Suprapubic skin (tissue), 4 donors: ENCODE data around the gene ARMC10. TPM values are rescaled to one million over a fixed set of nuclear protein-coding genes. Genes with fewer than 3 reads are reported as not detected.

Source experiments
- DNase-seq, 2 donors: peaks; one replicate each; pipeline ENCODE4 v3.0.0-alpha.2; 2019; ENCODE audit warnings: low spot score in 2 of 2
- H3K27ac ChIP-seq: fragments of 200-600 bp; sonication (generic); one replicate; pipeline ENCODE4 v1.5.1; 2019
- H3K27me3 ChIP-seq: fragments of 200-600 bp; sonication (generic); one replicate; pipeline ENCODE4 v1.5.1; 2019
- H3K36me3 ChIP-seq: fragments of 200-600 bp; sonication (generic); one replicate; pipeline ENCODE4 v1.5.1; 2019
- H3K4me1 ChIP-seq: fragments of 200-600 bp; sonication (generic); one replicate; pipeline ENCODE4 v1.5.1; 2019
- H3K4me3 ChIP-seq: fragments of 200-600 bp; sonication (generic); one replicate; pipeline ENCODE4 v1.5.1; 2019; ENCODE audit warnings: mild to moderate bottlenecking
- H3K9me3 ChIP-seq: fragments of 200-600 bp; sonication (generic); one replicate; pipeline ENCODE4 v1.5.1; 2019
- CTCF ChIP-seq, 2 donors: fragments of 200-600 bp in 1 of 2; fragments of 450-650 bp in 1 of 2; sonication (generic) in 1 of 2; IDR thresholded peaks; one replicate each; pipeline ENCODE4 v1.5.1; 2016 to 2019; ENCODE audit warnings: antibody characterized with exemption in 2 of 2, mild to moderate bottlenecking in 1 of 2, moderate library complexity in 1 of 2
- EP300 ChIP-seq: sonication (generic); formaldehyde crosslinking; IDR thresholded peaks from one replicate; pipeline ENCODE4 v1.6.1; 2017; ENCODE audit warnings: antibody characterized with exemption
- POLR2A ChIP-seq, 2 donors: fragments of 450-650 bp; IDR thresholded peaks; one replicate each; pipeline ENCODE4 v1.6.1; 2017; ENCODE audit warnings: antibody characterized with exemption in 2 of 2, mild to moderate bottlenecking in 2 of 2, moderate library complexity in 2 of 2
- POLR2AphosphoS5 ChIP-seq, 3 donors: sonication (generic); formaldehyde crosslinking; IDR thresholded peaks; one replicate each; pipeline ENCODE4 v1.6.1; 2017; ENCODE audit warnings: antibody characterized with exemption in 3 of 3
- WGBS: methylation state at CpG from one replicate; pipeline ENCODE4 v1.1.5; 2018; 5-methylcytosine and 5-hydroxymethylcytosine counted together
- total RNA-seq, 4 donors: library from RNA; depleted of rRNA; stranded (reverse); fragments of >200 nt; gene quantifications; one replicate each; pipeline ENCODE4 v1.1.0, GENCODE V29; 2016

The ARMC10 gene
- total RNA-seq, 4 donors from 2014 or later, result 37.2 to 60.0 (median 50.0) TPM

- Histone ChIP-seq H3K4me1 (no peaks in the 10 kb centered on the region), H3K27ac (no peak overlapping the region), H3K27me3 (no peaks in the 10 kb centered on the region), H3K9me3 (no peaks in the 10 kb centered on the region), H3K4me3 (no peak overlapping the region), H3K36me3 (peaks cover 11% of the 10 kb centered on the region)
- 97% methylated on average over 11 of the region's 11 CpGs for WGBS
- DNase-seq, result no peak
- no peak for TF ChIP-seq POLR2AphosphoS5 (IDR thresholded peaks at IDR 0.05)
- TF ChIP-seq EP300, result no peak
- TF ChIP-seq CTCF (IDR thresholded peaks at IDR 0.05), result no peak
- TF ChIP-seq POLR2A (IDR thresholded peaks at IDR 0.05), result no peak
Measured at GRCh38 chr7:103119791-103120291, 44.9 kb downstream of the ARMC10 start.

- TF ChIP-seq POLR2AphosphoS5 (IDR thresholded peaks at IDR 0.05), result no peak
- TF ChIP-seq POLR2A (IDR thresholded peaks at IDR 0.05), result no peak
- TF ChIP-seq EP300, result no peak
- no peak for TF ChIP-seq CTCF (IDR thresholded peaks at IDR 0.05)
- H3K9me3 ChIP-seq, result no peaks in the 10 kb centered on the region
- peaks cover 11% of the 10 kb centered on the region for H3K36me3 ChIP-seq
- H3K4me1 ChIP-seq, result no peaks in the 10 kb centered on the region
- no peaks in the 10 kb centered on the region for H3K27me3 ChIP-seq
- no peak overlapping the region for H3K4me3 ChIP-seq
- H3K27ac ChIP-seq, result no peak overlapping the region
- 90% methylated on average over 1 of the region's 1 CpG for WGBS
- DNase-seq, result no peak
Measured at GRCh38 chr7:103120362-103120761, 45.4 kb downstream of the ARMC10 start.

- no peaks in the 10 kb centered on the region for H3K9me3 ChIP-seq
- no peak for DNase-seq
- H3K4me1 ChIP-seq, result no peaks in the 10 kb centered on the region
- H3K27me3 ChIP-seq, result no peaks in the 10 kb centered on the region
- peaks cover 11% of the 10 kb centered on the region for H3K36me3 ChIP-seq
- no peak overlapping the region for H3K27ac ChIP-seq
- TF ChIP-seq POLR2AphosphoS5 (IDR thresholded peaks at IDR 0.05), result no peak
- TF ChIP-seq POLR2A (IDR thresholded peaks at IDR 0.05), result no peak
- TF ChIP-seq EP300, result no peak
- no peak for TF ChIP-seq CTCF (IDR thresholded peaks at IDR 0.05)
- no peak overlapping the region for H3K4me3 ChIP-seq
Measured at GRCh38 chr7:103121641-103122040, 46.7 kb downstream of the ARMC10 start.

- no peak for TF ChIP-seq POLR2AphosphoS5 (IDR thresholded peaks at IDR 0.05)
- TF ChIP-seq EP300, result no peak
- no peak for TF ChIP-seq POLR2A (IDR thresholded peaks at IDR 0.05)
- TF ChIP-seq CTCF (IDR thresholded peaks at IDR 0.05), result no peak
- Histone ChIP-seq H3K27me3 (no peaks in the 10 kb centered on the region), H3K36me3 (peaks cover 23% of the 10 kb centered on the region), H3K4me1 (no peaks in the 10 kb centered on the region), H3K27ac (no peak overlapping the region), H3K4me3 (no peak overlapping the region), H3K9me3 (no peaks in the 10 kb centered on the region)
- no peak for DNase-seq
- 60% methylated on average over 3 of the region's 3 CpGs for WGBS
Measured at GRCh38 chr7:103123529-103123928, 48.6 kb downstream of the ARMC10 start.

GRCh38 chr7:103124429-103124979 lies 49.6 kb downstream of the ARMC10 start:
- Histone ChIP-seq H3K36me3 (peaks cover 21% of the 10 kb centered on the region), H3K4me1 (no peaks in the 10 kb centered on the region), H3K9me3 (no peaks in the 10 kb centered on the region), H3K27ac (no peak overlapping the region), H3K4me3 (no peak overlapping the region), H3K27me3 (no peaks in the 10 kb centered on the region)
- WGBS, result 78% methylated on average over 6 of the region's 6 CpGs
- DNase-seq, result no peak
- TF ChIP-seq CTCF (IDR thresholded peaks at IDR 0.05) (no peak), POLR2AphosphoS5 (IDR thresholded peaks at IDR 0.05) (no peak), EP300 (no peak), POLR2A (IDR thresholded peaks at IDR 0.05) (no peak)
